ENCODE results near the gene NF1. TPM values are rescaled to one million over a fixed set of nuclear protein-coding genes. Genes with fewer than 3 reads are reported as not detected.

Gene NF1
- total RNA-seq, 1 experiment from 2014 or later: 16.4 TPM

DNA sequence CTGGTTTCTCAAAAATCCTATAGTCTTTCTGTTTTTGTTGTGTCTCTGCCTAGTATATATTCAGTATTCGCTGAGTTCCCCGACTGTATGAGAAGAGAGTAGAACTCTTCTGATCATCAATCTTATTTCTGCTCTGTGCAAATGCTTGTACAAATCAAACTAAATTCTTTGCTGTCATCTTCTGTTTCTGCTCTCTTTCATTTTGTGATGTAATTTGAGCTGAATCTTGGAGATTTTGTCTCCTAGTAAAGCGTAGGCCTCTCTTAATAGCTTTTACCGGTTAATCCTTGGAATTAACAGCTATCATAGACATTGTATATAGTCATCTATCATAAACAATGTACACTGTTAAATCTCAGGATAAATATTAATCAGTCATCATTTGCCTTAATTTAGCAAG is 140.3 kb downstream of the NF1 start:
- ATAC-seq: no peak
- BruUV-seq (replicated peaks): no TSS peak
- POLR2A ChIA-PET (ENCODE audit: unreplicated experiment): no interaction called here

DNA sequence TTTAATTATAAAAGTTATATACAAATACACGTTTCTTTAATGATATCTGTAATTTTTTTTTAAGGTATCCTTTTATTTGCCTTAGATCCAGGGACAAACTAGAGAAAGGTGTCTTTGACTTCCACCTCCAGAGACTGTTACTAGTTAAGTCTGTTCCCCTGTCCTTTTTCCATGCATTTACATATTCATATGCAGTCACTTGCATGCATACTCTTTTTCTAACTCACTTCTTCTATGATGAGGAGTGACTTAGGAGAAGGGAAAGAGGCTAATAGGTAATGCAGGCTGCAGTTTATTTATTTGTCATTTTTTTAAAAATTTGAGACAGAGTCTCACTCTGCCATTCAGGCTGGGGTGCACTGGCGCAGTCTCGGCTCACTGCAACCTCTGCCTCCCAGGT is 141.4 kb downstream of the NF1 start:
- DNase-seq: no peak
- no peaks in the 10 kb centered on the region for H3K9me2 ChIP-seq (replicated peaks; ENCODE audit: low read length)
- no peak overlapping the region for H3K9ac ChIP-seq (ENCODE audit: low read length)
- H2AFZ ChIP-seq (ENCODE audit: low read length): no peak overlapping the region
- no peaks in the 10 kb centered on the region for H3F3A ChIP-seq (ENCODE audit: low read length, unreplicated experiment)
- no peaks in the 10 kb centered on the region for H4K20me1 ChIP-seq (ENCODE audit: low read length)
- no peaks in the 10 kb centered on the region for H3K27me3 ChIP-seq (ENCODE audit: low read length)
- no peaks in the 10 kb centered on the region for H3K9me3 ChIP-seq (ENCODE audit: low read length)
- no TSS peak for BruUV-seq (replicated peaks)
- ChIA-PET CTCF (no interaction called here), POLR2A (ENCODE audit: unreplicated experiment) (no interaction called here)
- no peak overlapping the region for H3K4me3 ChIP-seq (ENCODE audit: low read length)
- peaks cover 11% of the 10 kb centered on the region; the same call in 1 of the 2 replicates for H3K36me3 ChIP-seq (ENCODE audit: low read depth, low read length)
- no peak for ATAC-seq
- H3K4me2 ChIP-seq (ENCODE audit: low read length): no peak overlapping the region
- H3K79me2 ChIP-seq (ENCODE audit: low read length): no peaks in the 10 kb centered on the region
- no peak overlapping the region for H3K27ac ChIP-seq (ENCODE audit: low read length)
- no peaks in the 10 kb centered on the region for H3K4me1 ChIP-seq (ENCODE audit: insufficient read depth, low read length)
- TF ChIP-seq, protein P1, sequence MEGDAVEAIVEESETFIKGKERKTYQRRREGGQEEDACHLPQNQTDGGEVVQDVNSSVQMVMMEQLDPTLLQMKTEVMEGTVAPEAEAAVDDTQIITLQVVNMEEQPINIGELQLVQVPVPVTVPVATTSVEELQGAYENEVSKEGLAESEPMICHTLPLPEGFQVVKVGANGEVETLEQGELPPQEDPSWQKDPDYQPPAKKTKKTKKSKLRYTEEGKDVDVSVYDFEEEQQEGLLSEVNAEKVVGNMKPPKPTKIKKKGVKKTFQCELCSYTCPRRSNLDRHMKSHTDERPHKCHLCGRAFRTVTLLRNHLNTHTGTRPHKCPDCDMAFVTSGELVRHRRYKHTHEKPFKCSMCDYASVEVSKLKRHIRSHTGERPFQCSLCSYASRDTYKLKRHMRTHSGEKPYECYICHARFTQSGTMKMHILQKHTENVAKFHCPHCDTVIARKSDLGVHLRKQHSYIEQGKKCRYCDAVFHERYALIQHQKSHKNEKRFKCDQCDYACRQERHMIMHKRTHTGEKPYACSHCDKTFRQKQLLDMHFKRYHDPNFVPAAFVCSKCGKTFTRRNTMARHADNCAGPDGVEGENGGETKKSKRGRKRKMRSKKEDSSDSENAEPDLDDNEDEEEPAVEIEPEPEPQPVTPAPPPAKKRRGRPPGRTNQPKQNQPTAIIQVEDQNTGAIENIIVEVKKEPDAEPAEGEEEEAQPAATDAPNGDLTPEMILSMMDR (conservative IDR thresholded peaks at IDR 0.05; ENCODE audit: low read depth, low read length): no peak
- TF ChIP-seq EZH2 (IDR thresholded peaks at IDR 0.05; ENCODE audit: low read length, unreplicated experiment): no peak
- TF ChIP-seq EZH2phosphoT487 (IDR thresholded peaks at IDR 0.05; ENCODE audit: borderline replicate concordance, low read length): no peak
- intact Hi-C loops (cut with micrococcal nuclease): no loop called here

More for the DNA sequence above, 140.3 kb downstream of the NF1 start:
- peaks cover 11% of the 10 kb centered on the region; the same call in 1 of the 2 replicates for H3K36me3 ChIP-seq (ENCODE audit: low read depth, low read length)
- H3K4me1 ChIP-seq (ENCODE audit: insufficient read depth, low read length): no peaks in the 10 kb centered on the region
- no peaks in the 10 kb centered on the region for H4K20me1 ChIP-seq (ENCODE audit: low read length)
- no peak overlapping the region for H3K4me3 ChIP-seq (ENCODE audit: low read length)
- CTCF ChIA-PET: no interaction called here
- H3K9me2 ChIP-seq (replicated peaks; ENCODE audit: low read length): no peaks in the 10 kb centered on the region
- H3F3A ChIP-seq (ENCODE audit: low read length, unreplicated experiment): no peaks in the 10 kb centered on the region
- no peaks in the 10 kb centered on the region for H3K9me3 ChIP-seq (ENCODE audit: low read length)
- no peak overlapping the region for H3K27ac ChIP-seq (ENCODE audit: low read length)
- no peak overlapping the region for H3K9ac ChIP-seq (ENCODE audit: low read length)
- intact Hi-C loops (cut with micrococcal nuclease): no loop called here
- no peaks in the 10 kb centered on the region for H3K27me3 ChIP-seq (ENCODE audit: low read length)
- TF ChIP-seq EZH2 (IDR thresholded peaks at IDR 0.05; ENCODE audit: low read length, unreplicated experiment) (no peak), EZH2phosphoT487 (IDR thresholded peaks at IDR 0.05; ENCODE audit: borderline replicate concordance, low read length) (no peak)
- TF ChIP-seq, protein P1 (conservative IDR thresholded peaks at IDR 0.05; ENCODE audit: low read depth, low read length): no peak
- no peak overlapping the region for H2AFZ ChIP-seq (ENCODE audit: low read length)
- no peak overlapping the region for H3K4me2 ChIP-seq (ENCODE audit: low read length)
- no peak for DNase-seq
- H3K79me2 ChIP-seq (ENCODE audit: low read length): no peaks in the 10 kb centered on the region

DNA sequence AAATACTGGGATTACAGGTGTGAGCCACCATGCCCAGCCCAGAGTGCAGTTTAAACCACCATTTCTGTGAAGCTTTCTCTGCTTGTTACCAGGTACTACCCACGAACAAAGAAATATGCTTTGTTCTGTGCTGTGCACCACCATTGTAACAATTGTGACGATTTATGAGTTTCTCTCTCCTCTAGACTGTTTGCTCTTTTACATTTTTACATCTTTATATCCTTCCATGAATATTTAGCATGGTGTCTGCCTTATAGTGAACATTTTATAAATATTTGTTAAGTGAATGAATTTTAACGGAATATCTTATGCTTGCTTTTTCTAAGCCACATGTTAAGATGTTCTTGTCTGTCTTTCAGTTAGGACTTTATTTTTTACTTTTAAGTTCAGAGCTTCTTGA is 141.9 kb downstream of the NF1 start:
- Histone ChIP-seq H3K36me3 (ENCODE audit: low read depth, low read length) (peaks cover 11% of the 10 kb centered on the region; the same call in 1 of the 2 replicates), H4K20me1 (ENCODE audit: low read length) (no peaks in the 10 kb centered on the region), H3K79me2 (ENCODE audit: low read length) (no peaks in the 10 kb centered on the region), H3K4me2 (ENCODE audit: low read length) (no peak overlapping the region), H3K9ac (ENCODE audit: low read length) (no peak overlapping the region), H2AFZ (ENCODE audit: low read length) (no peak overlapping the region), H3K9me2 (replicated peaks; ENCODE audit: low read length) (no peaks in the 10 kb centered on the region), H3K4me1 (ENCODE audit: insufficient read depth, low read length) (no peaks in the 10 kb centered on the region), H3F3A (ENCODE audit: low read length, unreplicated experiment) (no peaks in the 10 kb centered on the region), H3K4me3 (ENCODE audit: low read length) (no peak overlapping the region), H3K27ac (ENCODE audit: low read length) (no peak overlapping the region), H3K9me3 (ENCODE audit: low read length) (no peaks in the 10 kb centered on the region), H3K27me3 (ENCODE audit: low read length) (no peaks in the 10 kb centered on the region)
- intact Hi-C loops (cut with micrococcal nuclease): no loop called here
- no TSS peak for BruUV-seq (replicated peaks)
- ChIA-PET CTCF (no interaction called here), POLR2A (ENCODE audit: unreplicated experiment) (no interaction called here)
- DNase-seq (no peak), ATAC-seq (no peak)
- TF ChIP-seq EZH2phosphoT487 (IDR thresholded peaks at IDR 0.05; ENCODE audit: borderline replicate concordance, low read length) (no peak), EZH2 (IDR thresholded peaks at IDR 0.05; ENCODE audit: low read length, unreplicated experiment) (no peak)
- TF ChIP-seq, protein P1 (conservative IDR thresholded peaks at IDR 0.05; ENCODE audit: low read depth, low read length): no peak

All from PC-3 (cell line).